Measurements from ENCODE around the gene CMKLR1. TPM values are rescaled to one million over a fixed set of nuclear protein-coding genes. Genes with fewer than 3 reads are reported as not detected.

Gene CMKLR1
- total and polyA plus RNA-seq, 7 experiments from 2014 or later = 0.06 to 8.8 (median 2.0) TPM; not detected in 2

GRCh38 chr12:108307006-108307405, 32.1 kb downstream of the CMKLR1 start:
- peaks cover 0 to under 1% (median 0%) of the 10 kb centered on the region in 5 donors for H3K36me3 Mint-ChIP-seq
- Histone ChIP-seq H3K36me3 (ENCODE audit: control insufficient read depth in 2 of 3, insufficient read depth in 3 of 3, low read length in 3 of 3) (no peaks in the 10 kb centered on the region), H3K4me3 (ENCODE audit: low read length) (no peak overlapping the region), H3K9me3 (ENCODE audit: control insufficient read depth in 2 of 3, low read length in 3 of 3) (no peaks in the 10 kb centered on the region), H3K27me3 (ENCODE audit: control insufficient read depth in 2 of 2, insufficient read depth in 2 of 2, low read length in 2 of 2) (no peaks in the 10 kb centered on the region), H3K27ac (ENCODE audit: low read depth, low read length) (no peak overlapping the region), H3K4me1 (ENCODE audit: control insufficient read depth in 2 of 2, insufficient read depth in 2 of 2, low read length in 2 of 2) (peaks cover 0 to 10% of the 10 kb centered on the region in 2 donors)
- intact Hi-C loops (cut with micrococcal nuclease) = no loop called here
- ChIA-PET CTCF (no interaction called here), POLR2A (no interaction called here)
- peaks cover 0 to 45% (median 14%) of the 10 kb centered on the region in 5 donors for H3K27me3 Mint-ChIP-seq
- ATAC-seq (peak; percentile 26), DNase-seq (no peak)
- peaks cover 0 to 25% (median 4%) of the 10 kb centered on the region in 7 donors for H3K4me1 Mint-ChIP-seq
- H3K4me3 Mint-ChIP-seq = no peak overlapping the region
- H3K27ac Mint-ChIP-seq = no peak overlapping the region
- no peaks in the 10 kb centered on the region for H3K9me3 Mint-ChIP-seq

- no peaks in the 10 kb centered on the region for H3K27me3 ChIP-seq (ENCODE audit: control insufficient read depth in 2 of 2, insufficient read depth in 2 of 2, low read length in 2 of 2)
- H3K9me3 ChIP-seq (ENCODE audit: control insufficient read depth in 2 of 3, low read length in 3 of 3) = no peaks in the 10 kb centered on the region
- peaks cover 0 to 49% (median 15%) of the 10 kb centered on the region in 5 donors for H3K27me3 Mint-ChIP-seq
- H3K27ac ChIP-seq (ENCODE audit: low read depth, low read length) = no peak overlapping the region
- H3K4me3 ChIP-seq (ENCODE audit: low read length) = no peak overlapping the region
- H3K9me3 Mint-ChIP-seq = no peaks in the 10 kb centered on the region
- H3K4me1 ChIP-seq (ENCODE audit: control insufficient read depth in 2 of 2, insufficient read depth in 2 of 2, low read length in 2 of 2) = peaks cover 0 to 14% of the 10 kb centered on the region in 2 donors
- peaks cover 0 to 5% (median 0%) of the 10 kb centered on the region in 5 donors for H3K36me3 Mint-ChIP-seq
- POLR2A ChIA-PET = no interaction called here
- DNase-seq (no peak), ATAC-seq (no peak)
- CTCF ChIA-PET = no interaction called here
- H3K4me1 Mint-ChIP-seq = peaks cover 0 to 29% (median 6%) of the 10 kb centered on the region in 7 donors
- peak overlapping the region in 1 of 9 donors; percentile 30 for H3K27ac Mint-ChIP-seq
- no peaks in the 10 kb centered on the region for H3K36me3 ChIP-seq (ENCODE audit: control insufficient read depth in 2 of 3, insufficient read depth in 3 of 3, low read length in 3 of 3)
- H3K4me3 Mint-ChIP-seq = peak overlapping the region in 1 of 10 donors; percentile 9
- intact Hi-C loops (cut with micrococcal nuclease) = no loop called here
These were observed 32.6 kb downstream of the CMKLR1 start for GRCh38 chr12:108306506-108306905.

GRCh38 chr12:108305991-108306501, 33.1 kb downstream of the CMKLR1 start:
- no peaks in the 10 kb centered on the region for H3K9me3 ChIP-seq (ENCODE audit: control insufficient read depth in 2 of 3, low read length in 3 of 3)
- H3K27me3 Mint-ChIP-seq = peaks cover 0 to 49% (median 15%) of the 10 kb centered on the region in 5 donors
- no peak overlapping the region for H3K4me3 ChIP-seq (ENCODE audit: low read length)
- H3K4me1 ChIP-seq (ENCODE audit: control insufficient read depth in 2 of 2, insufficient read depth in 2 of 2, low read length in 2 of 2) = peaks cover 0 to 14% of the 10 kb centered on the region in 2 donors
- no peaks in the 10 kb centered on the region for H3K36me3 ChIP-seq (ENCODE audit: control insufficient read depth in 2 of 3, insufficient read depth in 3 of 3, low read length in 3 of 3)
- POLR2A ChIA-PET = no interaction called here
- peaks cover 0 to 29% (median 6%) of the 10 kb centered on the region in 7 donors for H3K4me1 Mint-ChIP-seq
- H3K27me3 ChIP-seq (ENCODE audit: control insufficient read depth in 2 of 2, insufficient read depth in 2 of 2, low read length in 2 of 2) = no peaks in the 10 kb centered on the region
- intact Hi-C loops (cut with micrococcal nuclease) = no loop called here
- H3K36me3 Mint-ChIP-seq = peaks cover 0 to 7% (median 0%) of the 10 kb centered on the region in 5 donors
- CTCF ChIA-PET = no interaction called here
- H3K27ac Mint-ChIP-seq = no peak overlapping the region
- peaks cover 0 to 3% (median 0%) of the 10 kb centered on the region in 11 donors for H3K9me3 Mint-ChIP-seq
- no peak for DNase-seq
- ATAC-seq = peak; percentile 40
- no peak overlapping the region for H3K4me3 Mint-ChIP-seq
- H3K27ac ChIP-seq (ENCODE audit: low read depth, low read length) = no peak overlapping the region

GRCh38 chr12:108305520-108305919, 33.6 kb downstream of the CMKLR1 start:
- no peaks in the 10 kb centered on the region for H3K27me3 ChIP-seq (ENCODE audit: control insufficient read depth in 2 of 2, insufficient read depth in 2 of 2, low read length in 2 of 2)
- Mint-ChIP-seq H3K36me3 (peaks cover 0 to 7% (median 0%) of the 10 kb centered on the region in 5 donors), H3K27ac (no peak overlapping the region), H3K4me1 (peaks cover 0 to 32% (median 6%) of the 10 kb centered on the region in 7 donors), H3K9me3 (peaks cover 0 to 3% (median 0%) of the 10 kb centered on the region in 11 donors), H3K27me3 (peaks cover 0 to 49% (median 15%) of the 10 kb centered on the region in 5 donors), H3K4me3 (no peak overlapping the region)
- H3K9me3 ChIP-seq (ENCODE audit: control insufficient read depth in 2 of 3, low read length in 3 of 3) = no peaks in the 10 kb centered on the region
- intact Hi-C loops (cut with micrococcal nuclease) = no loop called here
- CTCF ChIA-PET = no interaction called here
- POLR2A ChIA-PET = no interaction called here
- H3K4me3 ChIP-seq (ENCODE audit: low read length) = no peak overlapping the region
- DNase-seq (peak in 1 of 9 donors; percentile 35), ATAC-seq (peak; percentile 32)
- H3K36me3 ChIP-seq (ENCODE audit: control insufficient read depth in 2 of 3, insufficient read depth in 3 of 3, low read length in 3 of 3) = no peaks in the 10 kb centered on the region
- no peak overlapping the region for H3K27ac ChIP-seq (ENCODE audit: low read depth, low read length)
- peaks cover 0 to 15% of the 10 kb centered on the region in 2 donors for H3K4me1 ChIP-seq (ENCODE audit: control insufficient read depth in 2 of 2, insufficient read depth in 2 of 2, low read length in 2 of 2)

GRCh38 chr12:108304633-108305032, 34.5 kb downstream of the CMKLR1 start:
- Mint-ChIP-seq H3K4me1 (peaks cover 0 to 34% (median 6%) of the 10 kb centered on the region in 7 donors), H3K36me3 (peaks cover 0 to 7% (median 0%) of the 10 kb centered on the region in 5 donors), H3K27ac (no peak overlapping the region), H3K4me3 (no peak overlapping the region), H3K9me3 (peaks cover 0 to 3% (median 0%) of the 10 kb centered on the region in 11 donors), H3K27me3 (peaks cover 0 to 49% (median 15%) of the 10 kb centered on the region in 5 donors)
- H3K9me3 ChIP-seq (ENCODE audit: control insufficient read depth in 2 of 3, low read length in 3 of 3) = no peaks in the 10 kb centered on the region
- H3K27ac ChIP-seq (ENCODE audit: low read depth, low read length) = no peak overlapping the region
- POLR2A ChIA-PET = no interaction called here
- CTCF ChIA-PET = no interaction called here
- H3K36me3 ChIP-seq (ENCODE audit: control insufficient read depth in 2 of 3, insufficient read depth in 3 of 3, low read length in 3 of 3) = no peaks in the 10 kb centered on the region
- no peaks in the 10 kb centered on the region for H3K27me3 ChIP-seq (ENCODE audit: control insufficient read depth in 2 of 2, insufficient read depth in 2 of 2, low read length in 2 of 2)
- ATAC-seq (no peak), DNase-seq (no peak)
- H3K4me3 ChIP-seq (ENCODE audit: low read length) = no peak overlapping the region
- intact Hi-C loops (cut with micrococcal nuclease) = no loop called here
- H3K4me1 ChIP-seq (ENCODE audit: control insufficient read depth in 2 of 2, insufficient read depth in 2 of 2, low read length in 2 of 2) = peaks cover 0 to 21% of the 10 kb centered on the region in 2 donors

GRCh38 chr12:108303703-108304102, 35.4 kb downstream of the CMKLR1 start:
- Histone ChIP-seq H3K4me3 (ENCODE audit: low read length) (no peak overlapping the region), H3K36me3 (ENCODE audit: control insufficient read depth in 2 of 3, insufficient read depth in 3 of 3, low read length in 3 of 3) (no peaks in the 10 kb centered on the region), H3K27ac (ENCODE audit: low read depth, low read length) (no peak overlapping the region), H3K9me3 (ENCODE audit: control insufficient read depth in 2 of 3, low read length in 3 of 3) (no peaks in the 10 kb centered on the region), H3K27me3 (ENCODE audit: control insufficient read depth in 2 of 2, insufficient read depth in 2 of 2, low read length in 2 of 2) (no peaks in the 10 kb centered on the region), H3K4me1 (ENCODE audit: control insufficient read depth in 2 of 2, insufficient read depth in 2 of 2, low read length in 2 of 2) (peaks cover 0 to 21% of the 10 kb centered on the region in 2 donors)
- intact Hi-C loops (cut with micrococcal nuclease) = no loop called here
- Mint-ChIP-seq H3K4me1 (peaks cover 0 to 34% (median 6%) of the 10 kb centered on the region in 7 donors), H3K27ac (no peak overlapping the region), H3K9me3 (peaks cover 0 to 3% (median 0%) of the 10 kb centered on the region in 11 donors), H3K4me3 (no peak overlapping the region), H3K36me3 (peaks cover 0 to 7% (median 0%) of the 10 kb centered on the region in 5 donors), H3K27me3 (peaks cover 0 to 49% (median 15%) of the 10 kb centered on the region in 5 donors)
- POLR2A ChIA-PET = no interaction called here
- CTCF ChIA-PET = no interaction called here
- DNase-seq (no peak), ATAC-seq (no peak)

Measured in naive thymus-derived CD4-positive, alpha-beta T cell (primary cell).